Myocyte (in vitro differentiated cells): ENCODE data around the gene SMIM1. TPM values are rescaled to one million over a fixed set of nuclear protein-coding genes. Genes with fewer than 3 reads are reported as not detected.

ENCODE experiments used
- DNase-seq: peaks from one replicate; pipeline ENCODE4 v3.0.0-alpha.2; 2012; ENCODE audit warnings: low read depth
- total RNA-seq: library from RNA; depleted of rRNA; stranded (reverse); fragments of >200 nt; gene quantifications from 2 replicates; pipeline ENCODE4 v1.2.3, GENCODE V29; 2014

The SMIM1 gene
- total RNA-seq, 1 donor from 2014 or later, result not detected

DNA sequence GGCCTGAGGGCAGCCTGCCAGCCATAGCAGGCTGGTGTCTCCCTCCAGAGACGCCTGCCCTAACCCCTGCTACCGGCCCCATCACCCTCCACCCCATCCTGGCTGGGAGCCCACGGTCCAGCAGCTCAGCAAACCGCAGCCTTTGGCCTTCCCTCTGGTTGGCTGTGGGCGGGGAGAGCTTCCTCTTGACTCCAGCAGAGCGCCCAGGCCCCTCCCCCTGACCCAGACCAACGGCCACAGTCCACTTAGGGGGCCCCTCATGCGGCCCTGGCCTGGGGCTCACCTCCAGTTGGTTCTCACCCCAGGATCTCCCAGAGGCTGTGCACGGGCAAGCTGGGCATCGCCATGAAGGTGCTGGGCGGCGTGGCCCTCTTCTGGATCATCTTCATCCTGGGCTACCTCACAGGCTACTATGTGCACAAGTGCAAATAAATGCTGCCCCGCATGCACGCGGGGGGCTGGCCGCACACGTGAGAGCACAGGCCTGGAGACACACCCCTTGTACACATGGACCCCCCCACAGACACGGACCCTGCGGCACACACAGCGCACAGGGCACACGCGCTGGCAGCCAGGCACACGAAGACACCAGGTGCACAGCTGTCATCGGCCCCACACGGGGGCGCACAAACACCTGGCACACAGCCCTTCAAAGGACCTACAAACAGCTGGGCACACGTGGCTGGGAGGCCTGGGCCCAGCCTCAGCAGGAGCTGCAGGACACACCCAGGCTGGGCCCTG is 3.1 kb downstream of the SMIM1 start:
- peak; percentile 88 for DNase-seq

DNA sequence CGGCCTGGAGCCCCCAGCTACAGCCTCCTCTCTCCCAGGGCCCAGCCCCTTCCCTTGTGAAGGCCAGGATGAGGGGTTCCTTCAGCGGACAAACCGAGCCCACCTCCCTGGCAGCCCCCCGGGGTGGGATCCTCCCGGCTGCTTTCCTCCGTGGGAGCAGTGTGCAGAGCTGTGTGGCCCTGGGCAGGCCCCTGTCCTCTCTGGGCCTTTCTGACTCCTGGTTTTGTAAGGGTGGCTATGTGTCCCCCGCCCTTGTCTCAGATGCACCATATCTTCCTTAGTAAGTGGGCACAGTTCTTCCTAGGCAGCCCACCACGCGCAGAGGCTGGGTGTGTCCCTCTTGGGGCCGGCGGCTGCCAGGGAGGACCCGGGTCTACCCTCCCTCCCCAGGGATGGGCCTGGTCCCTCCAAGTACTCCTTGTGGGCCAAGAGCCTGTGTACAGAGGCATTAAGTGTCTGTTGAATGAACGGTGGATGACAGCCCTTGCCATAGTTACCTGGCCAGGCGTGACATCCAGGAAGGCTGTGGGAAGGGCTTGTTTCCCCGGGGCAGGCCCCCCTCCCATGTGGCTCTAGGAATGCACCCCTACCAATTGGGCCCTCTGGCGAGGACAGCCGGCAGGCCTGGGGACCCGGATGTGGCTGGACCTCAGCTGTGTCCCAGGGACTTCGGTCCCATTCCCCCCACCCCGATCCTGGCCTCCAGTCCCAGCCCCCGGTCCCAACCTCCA is 3.8 kb downstream of the SMIM1 start:
- DNase-seq, result no peak

DNA sequence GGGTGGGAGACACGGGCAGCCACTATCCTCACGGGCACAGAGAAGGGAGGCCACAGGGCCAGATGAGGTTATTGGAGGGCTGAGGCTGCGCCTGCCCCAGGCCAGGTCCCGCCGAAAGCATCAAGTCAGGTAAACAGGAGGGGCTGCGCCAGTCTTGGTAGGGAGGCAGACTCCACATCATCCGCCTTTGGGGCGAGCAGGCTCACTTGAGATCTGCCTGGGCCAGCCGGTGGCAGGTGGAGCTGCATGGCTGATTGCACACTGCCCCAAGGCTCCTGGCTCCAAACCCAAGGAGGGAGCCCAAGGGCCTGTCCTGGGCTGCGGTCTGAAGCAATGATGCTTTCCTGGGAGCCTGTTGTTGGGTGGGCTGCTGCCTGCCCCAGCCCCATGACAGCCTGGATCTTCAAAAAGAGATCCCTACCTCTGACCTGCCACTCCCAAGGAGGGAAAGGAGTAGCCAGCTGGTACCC is 4.6 kb downstream of the SMIM1 start:
- no peak for DNase-seq

DNA sequence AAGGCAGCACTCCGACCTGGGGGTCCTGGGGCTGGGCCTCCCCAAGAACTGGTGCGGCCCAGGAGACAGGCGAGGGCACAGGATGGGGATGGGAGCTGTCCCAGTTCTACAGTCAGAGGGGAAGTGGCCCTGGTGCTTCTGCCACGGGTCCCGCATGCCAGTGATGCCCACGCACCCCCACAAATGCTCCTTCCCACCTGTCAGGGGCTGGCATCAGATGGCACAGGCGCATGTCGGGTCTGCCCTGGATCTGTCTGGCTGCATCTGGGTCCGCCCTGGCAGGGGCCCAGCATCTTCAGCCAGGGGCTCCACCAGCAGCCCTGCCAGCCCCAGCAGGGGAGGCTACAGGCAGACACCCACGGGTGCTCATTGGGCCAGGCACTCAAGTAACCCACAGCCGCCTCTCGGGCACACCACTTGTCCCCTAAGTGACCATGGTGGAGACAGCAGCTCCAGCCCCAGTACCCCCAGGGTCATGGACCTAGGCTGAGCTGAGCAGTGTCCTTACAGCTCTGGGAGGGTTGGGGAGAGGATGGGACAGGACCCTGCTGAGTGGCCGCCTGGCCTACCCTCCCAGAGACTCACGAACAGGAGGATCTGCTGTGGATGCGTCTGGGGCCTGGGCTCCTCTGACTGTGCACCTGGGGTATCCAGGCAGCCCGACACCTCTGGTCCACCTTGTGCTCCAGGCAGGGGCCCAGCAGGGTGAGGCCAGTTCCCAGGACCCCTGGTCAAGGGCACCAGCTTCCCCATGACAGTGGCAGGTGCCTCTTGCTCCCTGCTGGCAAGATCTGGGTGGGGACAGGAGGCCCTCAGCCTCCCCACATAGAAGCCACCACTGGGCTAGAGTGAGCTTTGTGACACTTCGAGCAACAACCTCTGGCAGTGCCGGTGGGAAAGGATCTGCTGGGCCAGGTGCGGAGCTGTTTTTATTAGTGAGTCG is 5.4 kb downstream of the SMIM1 start:
- DNase-seq, result no peak

DNA sequence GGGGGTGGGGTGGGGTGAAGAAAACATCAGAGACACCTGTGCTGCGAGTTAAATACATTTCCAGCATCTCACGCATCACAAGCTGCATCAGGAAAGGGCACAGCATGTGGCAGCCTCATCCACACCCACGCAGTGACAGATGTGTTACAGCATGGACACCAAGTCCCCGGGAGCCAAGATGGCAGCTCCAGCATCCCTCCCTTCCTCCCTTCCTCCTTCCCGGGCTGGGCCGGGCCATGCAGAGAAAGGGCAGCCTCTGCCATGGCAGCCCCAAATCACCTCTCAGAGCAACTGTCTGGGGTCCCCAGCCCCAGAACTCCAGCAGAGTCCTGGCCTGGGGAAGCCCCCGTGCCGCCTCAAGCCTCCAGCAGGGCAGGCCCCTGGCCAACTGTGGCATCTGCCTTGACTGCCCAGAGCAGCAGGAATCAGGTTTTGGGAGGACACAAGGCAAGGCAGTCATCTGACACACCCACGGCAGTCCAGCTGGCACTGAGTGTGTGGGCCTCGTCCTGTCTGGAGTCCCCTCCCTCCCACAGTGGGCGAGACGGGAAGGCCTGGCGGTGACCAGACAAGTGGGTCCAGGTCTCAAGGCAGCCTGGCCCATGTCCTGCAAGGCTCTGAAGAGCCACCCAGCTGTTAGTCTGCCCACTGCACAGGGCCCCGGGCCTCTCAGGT is 6.2 kb downstream of the SMIM1 start:
- DNase-seq, result peak; percentile 74

DNA sequence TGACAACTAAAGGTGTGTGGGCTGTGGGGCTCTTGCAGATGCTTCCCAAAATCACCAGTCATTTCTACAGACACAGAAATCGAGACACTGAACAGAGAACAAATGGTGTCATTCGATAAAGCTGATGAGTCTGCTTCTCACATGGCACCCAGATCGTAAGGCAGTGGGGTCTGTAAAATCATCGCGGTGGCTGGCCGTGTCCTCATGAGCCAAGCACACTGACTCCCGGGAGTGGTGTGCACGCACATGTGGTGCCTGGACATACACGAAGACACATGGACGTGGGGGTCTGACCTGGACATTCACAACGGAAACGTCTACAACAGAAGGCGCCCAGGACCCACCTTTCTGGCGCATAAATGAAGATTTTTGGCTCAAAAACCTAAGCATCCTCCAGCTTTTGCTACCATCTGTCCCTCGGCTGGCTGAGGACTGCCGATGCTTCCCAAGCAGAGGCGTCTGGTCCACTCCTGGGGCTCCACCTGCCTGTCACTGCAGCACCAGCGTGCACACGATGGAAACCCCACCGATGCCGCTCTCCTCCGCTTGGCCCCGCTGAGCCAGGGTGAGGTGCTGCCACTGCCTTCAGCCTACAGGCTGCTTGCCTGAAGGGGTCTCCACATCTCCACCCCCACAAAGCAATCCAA is 6.8 kb downstream of the SMIM1 start:
- DNase-seq, result no peak

DNA sequence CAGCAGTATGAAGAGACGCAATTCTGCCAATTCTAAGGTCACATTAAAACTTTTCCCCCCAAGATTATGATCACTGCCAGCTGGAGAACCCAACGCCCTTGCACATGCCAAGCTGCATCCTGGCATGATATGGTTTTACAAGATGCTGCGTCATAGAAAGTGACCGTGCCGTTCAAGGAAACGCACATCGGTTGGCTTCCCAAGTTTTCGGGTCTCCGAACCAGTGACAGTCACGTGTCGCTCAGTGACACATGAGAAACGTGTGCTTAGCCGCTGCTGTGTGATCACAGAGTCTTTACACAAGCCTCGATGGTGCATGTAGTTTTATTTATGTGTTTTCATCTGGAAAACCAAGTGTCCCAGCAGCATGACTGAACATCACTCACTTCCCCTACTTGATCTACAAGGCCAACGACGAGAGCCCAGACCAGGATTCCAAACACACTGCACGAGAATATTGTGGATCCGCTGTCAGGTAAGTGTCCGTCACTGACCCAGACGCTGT is 7.4 kb downstream of the SMIM1 start:
- no peak for DNase-seq

DNA sequence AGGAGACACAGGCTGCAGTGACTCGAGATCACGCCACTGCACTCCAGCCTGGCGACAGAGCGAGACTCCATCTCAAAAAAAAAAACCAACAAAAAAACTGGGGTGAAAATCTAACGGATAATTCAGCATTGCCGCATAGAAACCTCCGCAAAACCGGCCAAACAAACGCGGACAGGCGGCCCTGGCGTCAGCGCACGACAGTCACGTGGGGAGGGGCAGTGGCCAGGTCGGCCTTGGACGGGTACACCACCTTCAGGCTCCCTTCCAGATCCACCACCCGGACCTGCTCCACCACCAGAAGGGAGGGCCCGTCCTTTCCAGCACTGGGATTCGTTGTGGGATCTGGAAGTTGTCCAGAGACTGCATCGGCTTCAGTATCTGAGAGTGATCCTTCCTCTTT is 8.4 kb downstream of the SMIM1 start:
- DNase-seq, result no peak

DNA sequence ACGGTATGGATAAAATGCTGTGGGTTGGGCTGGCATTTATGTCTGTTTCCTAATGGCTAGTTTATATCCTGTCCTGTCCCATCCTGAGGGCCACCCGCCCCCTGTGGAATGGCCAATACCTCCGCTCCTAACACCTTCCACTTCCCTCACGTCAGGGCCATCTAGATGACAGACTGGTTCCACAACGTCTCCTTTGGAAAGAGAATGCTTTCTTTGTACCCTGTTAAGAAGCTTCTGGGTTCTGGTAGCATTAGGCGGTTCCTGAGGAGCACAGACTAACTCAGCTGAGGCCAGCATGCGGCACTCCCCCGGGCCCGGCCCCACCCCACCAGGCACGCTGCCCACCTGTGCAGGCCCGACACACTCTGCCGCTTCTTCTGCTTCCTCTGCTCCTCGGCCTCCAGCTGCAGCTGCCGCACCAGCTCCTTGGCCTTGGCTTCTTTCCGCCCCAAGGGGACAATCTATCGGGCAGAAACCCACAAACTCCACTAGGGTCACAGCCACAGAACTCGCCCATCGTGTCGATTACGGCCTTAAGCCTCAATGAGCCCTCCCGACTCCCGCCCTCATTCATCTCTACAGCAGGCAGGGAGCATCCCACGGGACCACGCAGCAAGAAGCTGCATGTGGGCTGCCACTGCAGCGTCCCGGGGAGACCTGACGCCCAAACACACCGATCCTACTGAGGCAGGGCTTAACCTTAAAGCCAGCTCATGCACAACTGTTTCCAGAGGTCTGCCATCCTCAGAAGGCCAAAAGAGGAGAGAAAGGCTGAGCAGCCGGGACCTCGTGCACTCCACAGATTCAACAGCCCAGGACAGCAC is 11.3 kb downstream of the SMIM1 start:
- no peak for DNase-seq

DNA sequence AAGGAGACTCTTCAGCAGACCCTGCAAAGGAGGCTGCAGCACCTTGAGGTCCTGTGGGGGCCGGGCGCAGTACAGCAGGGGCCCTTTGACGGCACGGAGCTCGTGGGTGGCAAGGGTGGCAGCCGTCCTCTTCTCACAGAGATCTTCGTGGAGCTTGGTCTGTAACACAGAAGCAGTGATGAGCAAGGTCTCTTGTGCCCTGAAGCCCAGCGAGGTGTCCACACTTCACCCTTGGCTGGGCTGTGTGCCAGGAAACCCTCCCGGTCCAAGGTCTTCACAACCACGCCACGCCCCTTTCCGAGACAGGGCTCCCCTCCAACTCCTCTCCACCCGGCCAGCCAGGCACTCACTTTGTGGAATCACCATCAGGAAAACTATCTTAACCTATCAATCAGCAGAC is 12.5 kb downstream of the SMIM1 start:
- DNase-seq, result no peak

DNA sequence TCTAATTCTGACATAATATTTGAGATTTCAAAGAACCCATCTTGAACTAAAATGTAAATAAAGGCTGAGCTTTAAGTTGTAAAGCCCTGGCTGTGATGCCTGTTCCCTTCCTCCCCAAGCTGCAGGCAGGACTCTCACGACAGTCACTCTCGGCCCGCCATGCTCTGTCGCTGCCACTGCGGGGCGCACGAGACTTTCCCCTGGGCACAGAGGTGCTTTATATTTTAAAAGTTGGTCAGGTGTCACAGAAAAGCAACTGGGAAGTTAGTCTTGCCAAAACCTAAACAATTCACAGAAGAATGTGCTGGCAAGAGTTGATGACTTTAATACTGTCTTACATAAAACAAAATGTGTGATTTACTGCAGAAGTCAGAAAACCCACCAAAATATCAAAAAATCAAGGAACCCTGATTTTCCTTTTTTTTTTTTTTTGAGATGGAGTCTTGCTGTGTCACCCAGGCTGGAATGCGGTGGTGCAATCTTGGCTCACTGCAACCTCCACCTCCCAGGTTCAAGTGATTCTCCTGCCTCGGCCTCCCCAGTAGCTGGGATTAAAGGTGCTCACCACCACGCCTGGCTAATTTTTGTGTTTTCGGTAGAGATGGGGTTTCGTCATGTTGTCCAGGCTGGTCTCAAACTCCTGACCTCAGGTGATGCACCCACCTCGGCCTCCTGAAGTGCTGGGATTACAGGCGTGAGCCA is 13.1 kb downstream of the SMIM1 start:
- DNase-seq, result no peak

DNA sequence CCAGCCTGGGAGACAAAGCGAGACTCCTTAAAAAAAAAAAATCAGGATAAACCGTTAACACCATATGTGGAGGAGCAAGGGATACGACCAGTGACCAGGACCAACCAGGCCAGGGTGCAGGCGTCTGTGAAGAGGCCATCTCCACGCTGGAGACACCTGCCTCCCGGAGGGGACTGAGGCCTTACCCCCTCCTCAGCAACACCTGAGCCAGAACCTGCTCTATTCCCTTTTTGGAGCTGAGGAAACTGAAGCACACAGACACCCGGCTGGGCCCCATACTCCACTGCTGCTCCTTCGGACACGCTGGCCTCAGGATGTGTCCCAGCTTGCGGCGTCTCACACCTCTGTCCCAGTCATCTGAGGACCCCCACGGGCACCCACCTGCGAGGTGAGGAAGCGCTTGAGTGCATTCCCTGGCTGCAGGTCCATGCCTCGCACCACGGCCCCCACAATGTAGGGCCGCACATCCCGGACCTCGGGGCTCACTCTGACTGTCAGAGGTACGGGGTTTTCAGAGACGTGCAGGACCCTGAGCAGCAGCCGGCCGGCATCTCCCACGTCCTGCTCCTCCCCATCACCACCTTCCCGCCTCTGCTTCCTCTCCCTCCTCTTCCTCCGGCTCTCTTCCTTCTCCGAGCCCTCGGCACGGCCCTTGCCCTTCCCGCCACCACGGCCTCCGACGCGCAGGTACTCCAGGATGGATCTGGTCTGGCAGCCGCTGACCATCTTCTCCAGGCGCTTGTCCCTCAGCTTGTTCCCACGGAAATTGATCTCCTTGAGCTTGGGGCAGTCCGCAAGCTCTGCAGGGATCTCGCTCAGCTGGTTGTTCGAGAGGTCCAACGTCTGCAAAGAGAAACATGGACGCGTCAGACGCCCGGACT is 14.2 kb downstream of the SMIM1 start:
- no peak for DNase-seq

DNA sequence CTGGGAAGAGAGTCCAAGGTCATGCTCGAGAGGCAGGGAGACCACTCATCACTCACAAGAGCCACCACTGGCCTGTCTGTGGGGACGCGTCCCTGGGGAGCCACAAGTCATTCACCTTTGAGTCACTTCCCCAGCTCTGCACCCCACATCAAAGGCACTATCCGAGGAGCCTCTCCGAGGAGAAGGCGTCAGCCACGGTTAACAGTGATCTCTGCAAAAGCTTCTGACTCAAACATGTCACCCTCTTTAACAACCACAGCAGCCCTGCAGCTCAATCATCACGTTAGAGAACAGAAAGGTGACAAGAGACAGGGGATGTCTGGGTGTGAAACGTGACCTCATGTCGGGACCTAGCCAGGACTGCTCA is 14.8 kb downstream of the SMIM1 start:
- no peak for DNase-seq

DNA sequence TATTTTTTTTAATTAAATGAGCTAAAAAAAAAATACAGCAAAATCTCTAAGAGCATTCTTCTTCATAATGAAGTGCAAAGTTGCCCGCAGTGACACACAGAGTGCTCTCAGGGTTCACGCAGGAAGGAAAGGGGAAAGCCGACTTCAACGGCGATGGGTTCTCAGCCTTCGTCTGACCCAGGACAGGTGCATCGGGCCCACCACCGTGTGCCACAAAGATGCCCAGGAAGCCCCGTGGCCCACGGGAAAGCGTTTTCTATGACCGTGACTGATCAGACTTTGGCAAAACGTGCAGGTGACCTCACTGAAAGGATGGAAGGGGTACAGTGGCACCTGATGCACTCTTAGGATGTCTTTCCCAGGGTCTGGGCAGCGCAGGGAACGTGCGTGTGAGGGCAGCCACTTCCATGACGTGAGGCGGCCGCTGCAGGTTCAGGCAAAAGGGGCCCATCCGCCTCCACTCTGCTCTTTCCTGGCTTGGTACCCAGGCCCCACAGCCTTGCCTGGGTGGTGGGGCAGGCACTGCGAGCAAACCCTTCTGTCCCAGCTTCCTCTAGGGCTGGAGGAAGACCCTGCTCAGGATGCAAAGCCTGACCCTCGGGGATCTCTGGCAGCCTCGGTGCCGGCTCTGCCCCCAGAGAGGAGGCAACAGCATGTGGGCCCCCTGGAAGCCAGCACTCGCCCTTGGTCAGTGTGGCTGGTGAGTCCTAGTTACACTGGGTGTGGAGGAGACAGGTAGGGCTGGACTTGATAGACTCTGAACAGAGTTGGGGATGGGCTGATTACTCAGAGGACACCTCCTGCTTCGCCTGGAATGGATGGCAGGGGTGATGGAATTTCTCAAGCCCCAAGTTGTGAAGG is 15.4 kb downstream of the SMIM1 start:
- no peak for DNase-seq

DNA sequence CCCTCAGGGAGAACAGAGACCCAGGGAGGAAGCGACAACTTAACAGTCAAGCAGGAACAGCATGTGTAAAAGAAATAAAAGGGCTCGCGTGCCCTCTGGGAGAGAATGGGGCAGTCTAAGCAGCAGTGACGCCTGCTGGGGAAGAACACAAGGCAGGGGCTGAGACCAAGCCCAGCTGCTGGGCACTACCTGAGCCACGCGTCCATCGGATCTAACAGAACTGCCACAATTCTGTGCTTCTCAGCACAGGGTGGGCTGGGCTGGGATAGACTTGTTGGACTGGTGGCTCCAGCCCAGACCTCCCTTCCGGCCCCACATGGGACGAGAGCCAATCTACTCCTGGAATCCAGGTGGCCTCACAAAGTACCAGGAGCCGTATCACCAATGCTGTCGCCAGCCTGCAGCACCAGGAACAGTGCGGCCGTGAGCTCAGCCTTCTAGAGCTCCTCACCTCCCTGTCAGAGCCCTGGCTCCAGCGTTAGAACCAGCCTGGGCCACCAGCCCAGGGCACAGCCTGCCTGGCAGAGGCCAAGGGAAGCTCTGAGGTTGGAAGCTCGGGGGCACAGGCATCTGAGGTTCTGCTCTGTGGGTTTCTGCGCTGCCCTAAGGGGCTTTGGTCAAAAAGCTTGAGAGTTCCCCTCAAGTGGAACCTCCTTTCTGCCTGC is 16.3 kb downstream of the SMIM1 start:
- no peak for DNase-seq
